Prostate gland (tissue), 2 donors: ENCODE data around the gene JKAMP. TPM values are rescaled to one million over a fixed set of nuclear protein-coding genes. Genes with fewer than 3 reads are reported as not detected.

Source experiments
- DNase-seq: peaks from one replicate; pipeline ENCODE4 v3.0.0-alpha.2; 2019; ENCODE audit warnings: low spot score
- H3K27ac ChIP-seq, 2 donors: fragments of 200-600 bp; sonication (generic); 2 replicates each; pipeline ENCODE4 v1.5.1; 2017 to 2019
- H3K27me3 ChIP-seq: fragments of 200-600 bp; sonication (generic); replicated peaks from 2 replicates; pipeline ENCODE4 v1.5.1; 2019; ENCODE audit not compliant: insufficient read depth
- H3K36me3 ChIP-seq, 2 donors: fragments of 200-600 bp; sonication (generic); 1 replicate in 1 of 2; 2 replicates in 1 of 2; pipeline versions ENCODE4 v1.5.1 to v1.8.1; 2017 to 2019
- H3K4me1 ChIP-seq: fragments of 200-600 bp; sonication (generic); replicated peaks from 2 replicates; pipeline ENCODE4 v1.5.1; 2019
- H3K4me3 ChIP-seq, 2 donors: fragments of 200-600 bp; sonication (generic); 2 replicates each; pipeline ENCODE4 v1.5.1; 2017 to 2019
- H3K9me3 ChIP-seq: fragments of 200-600 bp; sonication (generic); 2 replicates; pipeline ENCODE4 v1.5.1; 2017
- CTCF ChIP-seq, 4 experiments: fragments of 200-600 bp in 2 of 4; fragments of 450-650 bp in 2 of 4; sonication (generic) in 2 of 4; IDR thresholded peaks; 1 replicate in 3 of 4; 2 replicates in 1 of 4; pipeline ENCODE4 v1.5.1; 2016 to 2019; ENCODE audit warnings: antibody characterized with exemption in 4 of 4, mild to moderate bottlenecking in 2 of 4, moderate library complexity in 2 of 4
- POLR2A ChIP-seq: fragments of 450-650 bp; IDR thresholded peaks from one replicate; pipeline ENCODE4 v1.6.1; 2016; ENCODE audit warnings: antibody characterized with exemption, mild to moderate bottlenecking
- POLR2AphosphoS5 ChIP-seq: sonication (generic); formaldehyde crosslinking; IDR thresholded peaks from one replicate; pipeline ENCODE4 v1.6.1; 2017; ENCODE audit warnings: antibody characterized with exemption
- WGBS: methylation state at CpG from one replicate; pipeline ENCODE4 v1.1.5; 2018; 5-methylcytosine and 5-hydroxymethylcytosine counted together
- intact Hi-C: fragments of 100-400 bp; cut with DNase I; formaldehyde crosslinking; loops from one replicate; pipeline ENCODE4 v1.14.2; 2022
- total RNA-seq, 2 donors: library from RNA; depleted of rRNA; stranded (reverse); fragments of >200 nt; gene quantifications; one replicate each; pipeline ENCODE4 v1.1.0, GENCODE V29; 2016

The JKAMP gene
- total RNA-seq, 2 donors from 2014 or later, result 73.9 to 86.0 TPM

- H3K27ac ChIP-seq, result no peak overlapping the region
- no peak for DNase-seq
- H3K36me3 ChIP-seq, result no peaks in the 10 kb centered on the region
- no peak for TF ChIP-seq POLR2AphosphoS5
- TF ChIP-seq POLR2A, result no peak
- TF ChIP-seq CTCF (IDR thresholded peaks at IDR 0.05), result no peak
- no peaks in the 10 kb centered on the region for H3K27me3 ChIP-seq
- no peaks in the 10 kb centered on the region for H3K4me1 ChIP-seq
- intact Hi-C loops, result no loop called here
- 71% methylated on average over 4 of the region's 4 CpGs for WGBS
- no peaks in the 10 kb centered on the region for H3K9me3 ChIP-seq
- no peak overlapping the region for H3K4me3 ChIP-seq
Observed at GRCh38 chr14:59511916-59512575, 27.7 kb downstream of the JKAMP start.

GRCh38 chr14:59520224-59520623, 35.9 kb downstream of the JKAMP start:
- Histone ChIP-seq H3K9me3 (no peaks in the 10 kb centered on the region), H3K4me3 (no peak overlapping the region), H3K36me3 (no peaks in the 10 kb centered on the region), H3K27me3 (no peaks in the 10 kb centered on the region), H3K27ac (no peak overlapping the region), H3K4me1 (no peaks in the 10 kb centered on the region)
- TF ChIP-seq POLR2A (no peak), CTCF (IDR thresholded peaks at IDR 0.05) (no peak), POLR2AphosphoS5 (no peak)
- 59% methylated on average over 3 of the region's 3 CpGs for WGBS
- no peak for DNase-seq
- intact Hi-C loops, result no loop called here

- Histone ChIP-seq H3K4me1 (no peaks in the 10 kb centered on the region), H3K9me3 (no peaks in the 10 kb centered on the region), H3K4me3 (no peak overlapping the region), H3K36me3 (no peaks in the 10 kb centered on the region), H3K27ac (no peak overlapping the region), H3K27me3 (no peaks in the 10 kb centered on the region)
- DNase-seq, result no peak
- WGBS, result 45% methylated on average over 2 of the region's 2 CpGs
- intact Hi-C loops, result no loop called here
- TF ChIP-seq POLR2A (no peak), CTCF (IDR thresholded peaks at IDR 0.05) (no peak), POLR2AphosphoS5 (no peak)
Observed at GRCh38 chr14:59529189-59529588, 44.9 kb downstream of the JKAMP start.

- H3K27me3 ChIP-seq, result no peaks in the 10 kb centered on the region
- no peak for DNase-seq
- no peak for TF ChIP-seq POLR2A
- no peak for TF ChIP-seq POLR2AphosphoS5
- TF ChIP-seq CTCF (IDR thresholded peaks at IDR 0.05), result no peak
- H3K9me3 ChIP-seq, result no peaks in the 10 kb centered on the region
- intact Hi-C loops, result no loop called here
- no peak overlapping the region for H3K4me3 ChIP-seq
- H3K36me3 ChIP-seq, result no peaks in the 10 kb centered on the region
- H3K27ac ChIP-seq, result no peak overlapping the region
- no peaks in the 10 kb centered on the region for H3K4me1 ChIP-seq
Observed at GRCh38 chr14:59530349-59530748, 46.0 kb downstream of the JKAMP start.

- 93% methylated on average over 1 of the region's 1 CpG for WGBS
- DNase-seq, result no peak
- Histone ChIP-seq H3K4me3 (no peak overlapping the region), H3K36me3 (no peaks in the 10 kb centered on the region), H3K9me3 (no peaks in the 10 kb centered on the region), H3K4me1 (no peaks in the 10 kb centered on the region), H3K27ac (no peak overlapping the region), H3K27me3 (no peaks in the 10 kb centered on the region)
- TF ChIP-seq POLR2AphosphoS5, result no peak
- TF ChIP-seq CTCF (IDR thresholded peaks at IDR 0.05), result no peak
- no peak for TF ChIP-seq POLR2A
- intact Hi-C loops, result no loop called here
Observed at GRCh38 chr14:59532419-59532818, 48.1 kb downstream of the JKAMP start.
